Choroid plexus epithelial cell (primary cell): Measurements from ENCODE around the gene SOX14.

Experiments
- DNase-seq: peaks from one replicate; pipeline ENCODE4 v3.0.0-alpha.2; 2010; ENCODE audit warnings: low read depth
- H3K4me3 ChIP-seq: 2 replicates; pipeline ENCODE4 v1.5.1; 2011; ENCODE audit warnings: low read depth, mild to moderate bottlenecking, control low read depth, low read length, moderate library complexity
- CTCF ChIP-seq: conservative IDR thresholded peaks from 2 replicates; pipeline ENCODE4 v1.5.1; 2011; ENCODE audit warnings: low read depth, mild to moderate bottlenecking, control low read depth, inconsistent platforms, low read length, moderate library complexity

Gene SOX14

GRCh38 chr3:137772214-137772955 is 8.3 kb downstream of the SOX14 start:
- no peak for TF ChIP-seq CTCF
- H3K4me3 ChIP-seq, result no peak overlapping the region
- DNase-seq, result no peak

GRCh38 chr3:137778941-137779340 is 14.8 kb downstream of the SOX14 start:
- no peak for TF ChIP-seq CTCF
- no peak overlapping the region for H3K4me3 ChIP-seq
- DNase-seq, result no peak

- TF ChIP-seq CTCF, result no peak
- DNase-seq, result no peak
- H3K4me3 ChIP-seq, result no peak overlapping the region
Measured at GRCh38 chr3:137787529-137787928, 23.4 kb downstream of the SOX14 start.

- DNase-seq, result no peak
- no peak overlapping the region for H3K4me3 ChIP-seq
- no peak for TF ChIP-seq CTCF
Measured at GRCh38 chr3:137789236-137789635, 25.1 kb downstream of the SOX14 start.

GRCh38 chr3:137792626-137793271 is 28.6 kb downstream of the SOX14 start:
- H3K4me3 ChIP-seq, result no peak overlapping the region

GRCh38 chr3:137796993-137797392 is 32.9 kb downstream of the SOX14 start:
- no peak overlapping the region for H3K4me3 ChIP-seq
- TF ChIP-seq CTCF, result no peak
- no peak for DNase-seq

More at GRCh38 chr3:137792626-137793271, 28.6 kb downstream of the SOX14 start:
- DNase-seq, result peak; percentile 33
- peak; percentile 61 for TF ChIP-seq CTCF

GRCh38 chr3:137803215-137803614 is 39.1 kb downstream of the SOX14 start:
- no peak for TF ChIP-seq CTCF
- no peak for DNase-seq
- H3K4me3 ChIP-seq, result no peak overlapping the region
